ENCODE data around the gene SLC44A5.

GRCh38 chr1:75208862-75209261 lies 402.1 kb downstream of the SLC44A5 start:
- TF ChIP-seq CTCF (IDR thresholded peaks at IDR 0.05) (no peak), EZH2 (IDR thresholded peaks at IDR 0.05; ENCODE audit: borderline replicate concordance, insufficient read depth, low read depth, low read length, poor library complexity, severe bottlenecking) (no peak)
